GM12878 (cell line): ENCODE measurements around the gene ZNF592. TPM values are rescaled to one million over a fixed set of nuclear protein-coding genes. Genes with fewer than 3 reads are reported as not detected.

ENCODE experiments used
- ATAC-seq: fragments of 200-7000 bp; cut with Tn5 transposase; 3 replicates; pipeline ENCODE4 v1.9.1; 2020; ENCODE audit warnings: mild to moderate bottlenecking, moderate library complexity
- BruUV-seq: library from RNA; stranded (reverse); fragments of 400-500 nt; replicated peaks from 2 replicates; lab custom pipeline; 2021; lab: Mats Ljungman, UMichigan
- CTCF ChIA-PET: fragments of 300-600 bp; sonication (Branson Sonifier 250); formaldehyde crosslinking; extraction: SDS; loops from one replicate; lab custom pipeline; 2021; ENCODE audit warnings: inconsistent platforms; lab: Yijun Ruan, JAX
- POLR2A ChIA-PET: fragments of 350-600 bp; formaldehyde crosslinking; extraction: SDS; loops from one replicate; lab custom pipeline; 2021; ENCODE audit warnings: inconsistent platforms; lab: Charles Lee
- RAD21 ChIA-PET: fragments of 300-600 bp; sonication (Branson Sonifier 250); formaldehyde crosslinking; loops from one replicate; lab custom pipeline; 2023; ENCODE audit warnings: antibody characterized with exemption; ENCODE audit not compliant: unreplicated experiment; lab: Charles Lee
- SMC1A ChIA-PET: fragments of 300-600 bp; sonication (Branson Sonifier 250); formaldehyde crosslinking; loops from one replicate; lab custom pipeline; 2023; ENCODE audit not compliant: unreplicated experiment, uncharacterized antibody; lab: Charles Lee
- DNase-seq: peaks from one replicate; pipeline ENCODE4 v3.0.0-alpha.2; 2011; ENCODE audit warnings: low read depth, low spot score
- FAIRE-seq: peaks from 3 replicates; lab custom pipeline; 2011; peaks lifted over from hg19 to GRCh38; lab: Jason Lieb, UNC
- H2AFZ ChIP-seq: 2 replicates; pipeline ENCODE4 v1.6.0; 2011; ENCODE audit warnings: low read depth, low read length, control low read depth; ENCODE audit not compliant: control insufficient read depth
- H3K27ac ChIP-seq: 2 replicates; pipeline ENCODE4 v1.5.1; 2011; ENCODE audit warnings: control low read depth; ENCODE audit not compliant: control insufficient read depth, insufficient read depth
- H3K27me3 ChIP-seq, 2 experiments: replicated peaks in 1 of 2; 2 replicates each; pipeline versions ENCODE4 v1.6.0 to v1.6.1; 2011; ENCODE audit warnings: low read length in 1 of 2; ENCODE audit not compliant: control insufficient read depth in 2 of 2, insufficient read depth in 2 of 2
- H3K36me3 ChIP-seq, 2 experiments: 2 replicates each; pipeline ENCODE4 v1.5.1; 2011; ENCODE audit warnings: low read length in 1 of 2; ENCODE audit not compliant: control insufficient read depth in 2 of 2, insufficient read depth in 2 of 2
- H3K4me1 ChIP-seq: 2 replicates; pipeline ENCODE4 v1.6.1; 2011; ENCODE audit warnings: mild to moderate bottlenecking, low read length, moderate library complexity, mixed read lengths; ENCODE audit not compliant: control insufficient read depth, insufficient read depth
- H3K4me2 ChIP-seq: 2 replicates; pipeline ENCODE4 v1.6.0; 2011; ENCODE audit warnings: control low read depth; ENCODE audit not compliant: control insufficient read depth, insufficient read depth
- H3K4me3 ChIP-seq: fragments of 200-600 bp; sonication (generic); 2 replicates; pipeline ENCODE4 v1.5.1; 2016
- H3K79me2 ChIP-seq: 2 replicates; pipeline ENCODE4 v1.6.0; 2011; ENCODE audit warnings: low read length; ENCODE audit not compliant: control insufficient read depth, insufficient read depth
- H3K9ac ChIP-seq: 2 replicates; pipeline ENCODE4 v1.8.0; 2011; ENCODE audit warnings: low read length, control low read depth, mixed read lengths; ENCODE audit not compliant: control insufficient read depth, insufficient read depth
- H3K9me3 ChIP-seq: replicated peaks from 3 replicates; pipeline ENCODE4 v1.5.1; 2011; ENCODE audit warnings: mild to moderate bottlenecking, low read length; ENCODE audit not compliant: control insufficient read depth, insufficient read depth
- H4K20me1 ChIP-seq: 2 replicates; pipeline ENCODE4 v1.6.0; 2011; ENCODE audit not compliant: control insufficient read depth, insufficient read depth
- ATF2 ChIP-seq: IDR thresholded peaks from 2 replicates; pipeline ENCODE4 v1.6.1; 2012; ENCODE audit warnings: low read length, inconsistent platforms
- CEBPB ChIP-seq, 2 experiments: fragments of 150-350 bp in 1 of 2; IDR thresholded peaks; 2 replicates each; pipeline ENCODE4 v1.6.1; 2012 to 2014; ENCODE audit warnings: low read depth in 2 of 2, low read length in 2 of 2, borderline replicate concordance in 1 of 2, inconsistent platforms in 1 of 2
- GABPA ChIP-seq: IDR thresholded peaks from 2 replicates; pipeline ENCODE4 v1.6.1; 2014; ENCODE audit warnings: antibody characterized with exemption, low read depth, mild to moderate bottlenecking, inconsistent platforms
- NFXL1 ChIP-seq: fragments of 450-650 bp; IDR thresholded peaks from 2 replicates; pipeline ENCODE4 v1.6.1; 2017; ENCODE audit warnings: antibody characterized with exemption, mild to moderate bottlenecking, borderline replicate concordance
- NR2C2 ChIP-seq: IDR thresholded peaks from 2 replicates; pipeline ENCODE4 v1.6.1; 2011; ENCODE audit warnings: borderline replicate concordance, low read depth; ENCODE audit not compliant: control insufficient read depth, insufficient read length
- PAX5 ChIP-seq: IDR thresholded peaks from 2 replicates; pipeline ENCODE4 v1.6.1; 2011; ENCODE audit warnings: low read depth, low read length, borderline replicate concordance
- RB1 ChIP-seq: fragments of 450-650 bp; formaldehyde crosslinking; IDR thresholded peaks from 2 replicates; pipeline ENCODE4 v1.6.1; 2017; ENCODE audit warnings: mild to moderate bottlenecking, borderline replicate concordance
- SIN3A ChIP-seq: IDR thresholded peaks from 2 replicates; pipeline ENCODE4 v1.6.1; 2012; ENCODE audit warnings: low read depth, low read length, improper control_type of control experiment
- STAT3 ChIP-seq: IDR thresholded peaks from 2 replicates; pipeline ENCODE4 v1.6.1; 2011; ENCODE audit warnings: low read depth, low read length, improper control_type of control experiment
- WGBS: methylation state at CpG from one replicate; pipeline ENCODE4 v1.1.6; 2016; ENCODE audit warnings: low lambda C conversion rate; ENCODE audit not compliant: insufficient replicate concordance, insufficient coverage; ENCODE audit errors: missing lambda C conversion rate; 5-methylcytosine and 5-hydroxymethylcytosine counted together
- in situ Hi-C: fragments of 300-500 bp; cut with MboI; formaldehyde crosslinking; loops from 9 replicates; pipeline ENCODE4 v1.14.3; 2018; ENCODE audit warnings: mixed read lengths
- intact Hi-C: fragments of 100-400 bp; cut with micrococcal nuclease; formaldehyde crosslinking; loops from one replicate; pipeline ENCODE4 v1.14.2; 2022; ENCODE audit not compliant: unreplicated experiment
- polyA plus RNA-seq, 11 experiments: library from polyadenylated mRNA; depleted of rRNA in 4 of 11; unstranded in 6 of 11; stranded (reverse) in 5 of 11; fragments of >200 nt; fragmentation: Nextera tagmentation in 4 of 11; fragmentation: Illumina TruSeq in 1 of 11; extraction: Ambion mirVana in 4 of 11; extraction: Trizol in 1 of 11; gene quantifications; 1 replicate in 1 of 11; 2 replicates in 10 of 11; pipeline versions ENCODE4 v1.2.1 to v1.2.3, GENCODE V29; 2011 to 2016; ENCODE audit warnings: inconsistent platforms in 2 of 11, missing spikeins in 2 of 11, low read depth in 1 of 11
- total RNA-seq, 4 experiments: library from RNA; depleted of rRNA in 3 of 4; stranded (reverse); fragments of >200 nt in 3 of 4; fragmentation: Illumina TruSeq in 1 of 4; extraction: Trizol in 1 of 4; gene quantifications; 2 replicates each; pipeline versions ENCODE4 v1.2.1 to v1.2.3, GENCODE V29; 2013 to 2021
- TF ChIP-seq, protein P1 (sequence below): IDR thresholded peaks from 2 replicates; pipeline ENCODE4 v1.6.1; 2012; ENCODE audit warnings: low read depth, low read length, improper control_type of control experiment

The ZNF592 gene
- total and polyA plus RNA-seq, 10 of the 15 experiments (the other 5 are each of a cell fraction or from before 2014, with no cell fraction given), result 0.95 to 23.7 (median 8.6) TPM

- BruUV-seq, result no TSS peak
- H3K36me3 ChIP-seq, result no peaks in the 10 kb centered on the region
- ChIA-PET SMC1A (no interaction called here), CTCF (interaction anchor here (0.6 to 1.7 kb wide), 2 partner anchors 218 to 288 kb away, joined by 3 read pairs; no protein-coding TSS in a partner anchor), POLR2A (no interaction called here), RAD21 (interaction anchor here (0.6 kb wide), 1 partner anchor 159 kb away, joined by 5 read pairs; the partner anchor contains the start of gene NMB)
- no peak within 1 kb of the TSS for H3K4me2 ChIP-seq
- intact Hi-C loops, result no loop called here
- no peak for ATAC-seq
- no peaks in the 10 kb centered on the region for H3K4me1 ChIP-seq
- H3K4me3 ChIP-seq, result no peak within 1 kb of the TSS
- no peak within 1 kb of the TSS for H3K9ac ChIP-seq
- 44% methylated on average over 35 of the region's 63 CpGs for WGBS
- H3K27me3 ChIP-seq, result no peaks in the 10 kb centered on the region; a peak in 1 of 4 replicates
- FAIRE-seq, result no peak
- TF ChIP-seq STAT3, result no peak
- no peak for TF ChIP-seq NFXL1
- TF ChIP-seq GABPA, result no peak
- TF ChIP-seq SIN3A, result no peak
- TF ChIP-seq CEBPB (IDR thresholded peaks at IDR 0.05; ENCODE audit: borderline replicate concordance in 1 of 2, low read depth in 2 of 2, low read length in 2 of 2), result no peak
- TF ChIP-seq ATF2, result no peak
- TF ChIP-seq NR2C2, result no peak
- TF ChIP-seq RB1, result no peak
- TF ChIP-seq PAX5, result no peak
- TF ChIP-seq, protein P1, sequence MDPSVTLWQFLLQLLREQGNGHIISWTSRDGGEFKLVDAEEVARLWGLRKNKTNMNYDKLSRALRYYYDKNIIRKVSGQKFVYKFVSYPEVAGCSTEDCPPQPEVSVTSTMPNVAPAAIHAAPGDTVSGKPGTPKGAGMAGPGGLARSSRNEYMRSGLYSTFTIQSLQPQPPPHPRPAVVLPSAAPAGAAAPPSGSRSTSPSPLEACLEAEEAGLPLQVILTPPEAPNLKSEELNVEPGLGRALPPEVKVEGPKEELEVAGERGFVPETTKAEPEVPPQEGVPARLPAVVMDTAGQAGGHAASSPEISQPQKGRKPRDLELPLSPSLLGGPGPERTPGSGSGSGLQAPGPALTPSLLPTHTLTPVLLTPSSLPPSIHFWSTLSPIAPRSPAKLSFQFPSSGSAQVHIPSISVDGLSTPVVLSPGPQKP, result no peak
- in situ Hi-C loops, result no loop called here
- H3K9me3 ChIP-seq, result no peaks in the 10 kb centered on the region
- no peak within 1 kb of the TSS for H3K27ac ChIP-seq
- H3K79me2 ChIP-seq, result no peaks in the 10 kb centered on the region
- no peaks in the 10 kb centered on the region for H4K20me1 ChIP-seq
- no peak within 1 kb of the TSS for H2AFZ ChIP-seq
- no peak for DNase-seq
These were observed 68.5 kb downstream of the ZNF592 start, which contains the start of gene ALPK3 for GRCh38 chr15:84816694-84817465. ALPK3 (plus strand) TSS chr15:84817356; CDS start chr15:84817453, 97 bp downstream.
